H1 (cell line): Measurements from ENCODE around the gene LGALS9. TPM values are rescaled to one million over a fixed set of nuclear protein-coding genes. Genes with fewer than 3 reads are reported as not detected.

Experiments used
- CTCF ChIA-PET: fragments of 300-600 bp; sonication (Branson Sonifier 250); formaldehyde crosslinking; loops from one replicate; lab custom pipeline; 2021; ENCODE audit not compliant: partially characterized antibody; lab: Charles Lee
- POLR2A ChIA-PET: fragments of 300-600 bp; sonication (Branson Sonifier 250); formaldehyde crosslinking; loops from one replicate; lab custom pipeline; 2021; ENCODE audit warnings: inconsistent platforms; ENCODE audit not compliant: partially characterized antibody; lab: Charles Lee
- DNase-seq, 2 experiments: peaks; one replicate each; pipeline versions ENCODE4 v3.0.0 to v3.0.0-alpha.2; 2010 to 2022; ENCODE audit warnings: low spot score in 2 of 2, low read depth in 1 of 2, mixed read lengths in 1 of 2
- FAIRE-seq: peaks from 2 replicates; lab custom pipeline; 2011; peaks lifted over from hg19 to GRCh38; lab: Jason Lieb, UNC
- H2AFZ ChIP-seq: 2 replicates; pipeline ENCODE4 v1.8.1; 2012; ENCODE audit warnings: low read length, inconsistent platforms
- H2AK5ac ChIP-seq: 2 replicates; pipeline ENCODE4 v1.6.1; 2013; ENCODE audit warnings: low read depth, low read length
- H2BK120ac ChIP-seq: replicated peaks from 2 replicates; pipeline ENCODE3; 2013; ENCODE audit warnings: low read depth, low read length, inconsistent platforms
- H2BK12ac ChIP-seq: 2 replicates; pipeline ENCODE4 v1.6.1; 2013; ENCODE audit warnings: low read depth, low read length
- H2BK15ac ChIP-seq: 2 replicates; pipeline ENCODE4 v1.6.1; 2013; ENCODE audit warnings: low read length
- H2BK20ac ChIP-seq: 2 replicates; pipeline ENCODE4 v1.6.1; 2013; ENCODE audit warnings: low read length
- H2BK5ac ChIP-seq: 2 replicates; pipeline ENCODE4 v1.6.1; 2013; ENCODE audit warnings: low read depth, low read length
- H3K14ac ChIP-seq: 2 replicates; pipeline ENCODE4 v1.6.1; 2013; ENCODE audit warnings: inconsistent platforms; ENCODE audit not compliant: insufficient read length
- H3K18ac ChIP-seq: 2 replicates; pipeline ENCODE4 v1.6.1; 2013; ENCODE audit warnings: low read length; ENCODE audit errors: extremely low read depth
- H3K23ac ChIP-seq: 2 replicates; pipeline ENCODE4 v1.6.1; 2013; ENCODE audit warnings: inconsistent platforms; ENCODE audit not compliant: insufficient read length
- H3K23me2 ChIP-seq: 2 replicates; pipeline ENCODE4 v1.6.1; 2013; ENCODE audit warnings: low read depth, low read length
- H3K27ac ChIP-seq: 2 replicates; pipeline ENCODE4 v1.6.1; 2011; ENCODE audit warnings: low read depth, low read length, inconsistent platforms
- H3K27me3 ChIP-seq, 4 experiments: replicated peaks in 1 of 4; 1 replicate in 1 of 4; 2 replicates in 3 of 4; pipeline versions ENCODE4 v1.6.1 to v1.8.1; 2011 to 2013; ENCODE audit warnings: low read length in 3 of 4, mild to moderate bottlenecking in 3 of 4, inconsistent platforms in 2 of 4, mixed read lengths in 2 of 4, moderate library complexity in 1 of 4; ENCODE audit not compliant: control insufficient read depth in 3 of 4, insufficient read depth in 3 of 4; ENCODE audit errors: extremely low read depth in 1 of 4
- H3K36me3 ChIP-seq, 4 experiments: 2 replicates each; pipeline versions ENCODE4 v1.6.1 to v1.8.1; 2011 to 2013; ENCODE audit warnings: mild to moderate bottlenecking in 4 of 4, low read length in 3 of 4, moderate library complexity in 2 of 4, control low read depth in 1 of 4, inconsistent platforms in 1 of 4; ENCODE audit not compliant: insufficient read depth in 4 of 4, control insufficient read depth in 2 of 4
- H3K4ac ChIP-seq: replicated peaks from 2 replicates; pipeline ENCODE3; 2013; ENCODE audit warnings: low read length, low read depth, mixed read lengths, inconsistent platforms; ENCODE audit not compliant: insufficient read length
- H3K4me1 ChIP-seq, 4 experiments: replicated peaks in 1 of 4; 1 replicate in 1 of 4; 2 replicates in 3 of 4; pipeline versions ENCODE4 v1.6.1 to v1.8.1; 2011 to 2013; ENCODE audit warnings: low read length in 3 of 4, inconsistent platforms in 2 of 4, mixed read lengths in 1 of 4; ENCODE audit not compliant: insufficient read depth in 4 of 4, control insufficient read depth in 3 of 4
- H3K4me2 ChIP-seq, 2 experiments: 2 replicates each; pipeline versions ENCODE4 v1.6.1 to v1.8.1; 2011 to 2013; ENCODE audit warnings: low read depth in 2 of 2, low read length in 2 of 2, control low read depth in 1 of 2, inconsistent platforms in 1 of 2, mild to moderate bottlenecking in 1 of 2; ENCODE audit not compliant: insufficient read depth in 1 of 2
- H3K4me3 ChIP-seq, 4 experiments: fragments of 200-600, 300-600 bp in 1 of 4; sonication (generic), shearing (Covaris generic), sonication (Bioruptor Twin) in 1 of 4; 2 replicates each; pipeline versions ENCODE4 v1.5.1 to v1.8.1; 2011 to 2016; ENCODE audit warnings: low read length in 4 of 4, low read depth in 3 of 4, control low read depth in 2 of 4, inconsistent platforms in 2 of 4, mild to moderate bottlenecking in 2 of 4, mixed read lengths in 1 of 4, moderate library complexity in 1 of 4; ENCODE audit not compliant: insufficient read depth in 2 of 4; ENCODE audit errors: extremely low read depth in 1 of 4
- H3K56ac ChIP-seq: replicated peaks from 2 replicates; pipeline ENCODE3; 2013; ENCODE audit warnings: low read depth, mild to moderate bottlenecking, mixed read lengths, low read length, inconsistent platforms; ENCODE audit not compliant: insufficient read length
- H3K79me1 ChIP-seq: 2 replicates; pipeline ENCODE4 v1.6.1; 2013; ENCODE audit warnings: low read depth, low read length, control low read depth
- H3K79me2 ChIP-seq, 2 experiments: 2 replicates each; pipeline versions ENCODE4 v1.6.1 to v1.8.1; 2012 to 2013; ENCODE audit warnings: low read length in 2 of 2, mild to moderate bottlenecking in 2 of 2, inconsistent platforms in 1 of 2; ENCODE audit not compliant: insufficient read depth in 2 of 2, control insufficient read depth in 1 of 2
- H3K9ac ChIP-seq, 4 experiments: replicated peaks in 1 of 4; 1 replicate in 1 of 4; 2 replicates in 3 of 4; pipeline versions ENCODE4 v1.6.1 to v1.8.1; 2011 to 2013; ENCODE audit warnings: low read depth in 3 of 4, low read length in 3 of 4, control low read depth in 2 of 4, mild to moderate bottlenecking in 2 of 4, moderate library complexity in 2 of 4, inconsistent platforms in 1 of 4; ENCODE audit errors: extremely low read depth in 1 of 4
- H3K9me3 ChIP-seq, 2 experiments: 2 replicates each; pipeline versions ENCODE4 v1.6.1 to v1.8.1; 2012 to 2013; ENCODE audit warnings: mild to moderate bottlenecking in 2 of 2, moderate library complexity in 2 of 2, control low read depth in 1 of 2, inconsistent platforms in 1 of 2, low read depth in 1 of 2, low read length in 1 of 2, mixed read lengths in 1 of 2; ENCODE audit not compliant: insufficient read depth in 2 of 2
- H4K20me1 ChIP-seq, 2 experiments: replicated peaks in 1 of 2; 2 replicates each; pipeline versions ENCODE3 to v1.8.1; 2011 to 2013; ENCODE audit warnings: inconsistent platforms in 2 of 2, low read length in 2 of 2, mild to moderate bottlenecking in 1 of 2; ENCODE audit not compliant: insufficient read depth in 2 of 2, control insufficient read depth in 1 of 2
- H4K5ac ChIP-seq: 2 replicates; pipeline ENCODE4 v1.6.1; 2013; ENCODE audit warnings: low read length, low read depth, mixed read lengths, inconsistent platforms; ENCODE audit not compliant: insufficient read length
- H4K8ac ChIP-seq: 2 replicates; pipeline ENCODE4 v1.8.0; 2013; ENCODE audit warnings: mild to moderate bottlenecking, moderate library complexity, low read length, inconsistent platforms; ENCODE audit not compliant: insufficient read depth; ENCODE audit errors: extremely low read depth
- H4K91ac ChIP-seq: replicated peaks from 2 replicates; pipeline ENCODE3; 2013; ENCODE audit warnings: low read length, mixed read lengths, inconsistent platforms; ENCODE audit not compliant: insufficient read length
- GABPA ChIP-seq: IDR thresholded peaks from 2 replicates; pipeline ENCODE4 v1.6.1; 2011; ENCODE audit warnings: mild to moderate bottlenecking, low read length, moderate library complexity, borderline replicate concordance; ENCODE audit not compliant: insufficient read depth
- HDAC6 ChIP-seq: IDR thresholded peaks from one replicate; pipeline ENCODE4 v1.7.1; 2012; ENCODE audit warnings: low read depth, mild to moderate bottlenecking, inconsistent platforms, low read length, moderate library complexity
- KDM5A ChIP-seq: fragments of 200-600 bp; IDR thresholded peaks from 2 replicates; pipeline ENCODE4 v1.7.1; 2012; ENCODE audit warnings: mild to moderate bottlenecking, low read length, inconsistent platforms, mixed read lengths
- NANOG ChIP-seq: IDR thresholded peaks from 2 replicates; pipeline ENCODE4 v1.6.1; 2011; ENCODE audit warnings: low read length, low read depth, mild to moderate bottlenecking, inconsistent platforms; ENCODE audit not compliant: insufficient read depth, poor library complexity, severe bottlenecking
- RBBP5 ChIP-seq: IDR thresholded peaks from 2 replicates; pipeline ENCODE4 v1.7.1; 2012; ENCODE audit warnings: low read depth, mild to moderate bottlenecking, inconsistent platforms, low read length, moderate library complexity, borderline replicate concordance
- RNF2 ChIP-seq: fragments of 200-900, 300-1000 bp; sonication (generic); IDR thresholded peaks from 2 replicates; pipeline ENCODE4 v1.7.1; 2016; ENCODE audit warnings: borderline replicate concordance, low read depth, mild to moderate bottlenecking, antibody characterized with exemption, low read length; ENCODE audit not compliant: poor library complexity, severe bottlenecking; ENCODE audit errors: missing control alignments
- SIRT6 ChIP-seq: IDR thresholded peaks from one replicate; pipeline ENCODE4 v1.7.1; 2012; ENCODE audit warnings: low read length, inconsistent platforms
- TBP ChIP-seq: IDR thresholded peaks from 2 replicates; pipeline ENCODE4 v1.6.1; 2011; ENCODE audit warnings: low read depth, low read length, improper control_type of control experiment
- WGBS, 2 experiments: shearing (Covaris generic) in 1 of 2; methylation state at CpG; one replicate each; pipeline versions ENCODE4 v1.1.6 to v1.1.7; 2013 to 2015; ENCODE audit warnings: low lambda C conversion rate in 2 of 2, mixed read lengths in 2 of 2, inconsistent platforms in 1 of 2, low coverage in 1 of 2, missing lambda C conversion rate in 1 of 2; ENCODE audit not compliant: insufficient replicate concordance in 2 of 2, insufficient coverage in 1 of 2, insufficient read length in 1 of 2; ENCODE audit errors: extremely low coverage in 1 of 2, missing lambda C conversion rate in 1 of 2; 5-methylcytosine and 5-hydroxymethylcytosine counted together
- polyA plus RNA-seq, 7 experiments: library from polyadenylated mRNA; depleted of rRNA in 3 of 7; stranded (reverse) in 5 of 7; unstranded in 2 of 7; fragments of >200 nt in 5 of 7; fragments of 200-250 nt in 2 of 7; gene quantifications; 1 replicate in 5 of 7; 2 replicates in 1 of 7; 4 replicates in 1 of 7; pipeline versions ENCODE4 v1.2.1 to v1.2.3, GENCODE V29; 2011 to 2013; ENCODE audit warnings: missing spikeins in 2 of 7, mixed read lengths in 2 of 7
- total RNA-seq: library from RNA; stranded (reverse); fragmentation: NEBNext Ultra II Directional; extraction: Animal tissue kit (Norgen Biotek cat#: 25700); gene quantifications from 2 replicates; pipeline ENCODE4 v1.2.1, GENCODE V29; 2021
- TF ChIP-seq, protein P1 (sequence below): IDR thresholded peaks from 2 replicates; pipeline ENCODE4 v1.6.1; 2011; ENCODE audit warnings: low read depth, mild to moderate bottlenecking, low read length; ENCODE audit not compliant: insufficient read depth

LGALS9 gene
- total and polyA plus RNA-seq, 2 of the 8 experiments (the other 6 are each of a cell fraction or from before 2014, with no cell fraction given): 0.95 to 1.7 TPM

DNA sequence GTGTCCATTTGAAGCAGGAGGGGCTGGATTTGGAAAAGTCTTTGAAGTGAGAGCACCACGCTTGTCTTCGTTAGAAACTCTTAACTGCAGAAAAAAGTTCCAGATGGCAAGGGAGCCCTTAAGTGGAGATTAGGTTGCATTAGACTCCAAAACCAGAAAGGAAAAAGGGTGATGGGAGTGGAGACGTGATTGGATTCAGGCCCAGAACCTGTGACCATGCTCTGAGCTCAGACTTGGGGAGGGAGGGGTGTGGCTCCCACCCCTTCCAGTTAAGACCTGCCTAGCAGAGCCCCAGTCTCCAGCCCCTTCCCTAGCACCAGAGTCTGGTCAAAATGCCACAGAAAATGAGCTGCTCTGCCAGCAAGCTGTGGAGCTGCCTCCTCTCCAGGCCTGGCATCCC lies 6.4 kb upstream of the LGALS9 start:
- 97% methylated on average over 3 of the region's 3 CpGs; no CpG with 5 or more reads in 1 of the 2 experiments for WGBS, 2 experiments
- H3K79me2 ChIP-seq: no peaks in the 10 kb centered on the region
- DNase-seq: no peak
- H4K91ac ChIP-seq: no peak overlapping the region
- no peak overlapping the region for H2BK20ac ChIP-seq
- ChIA-PET POLR2A (no interaction called here), CTCF (interaction anchor here (0.9 to 7.0 kb wide), 5 partner anchors 12 to 923 kb away, joined by 3 to 52 read pairs (median 4); no protein-coding TSS in a partner anchor)
- H3K4me1 ChIP-seq: no peaks in the 10 kb centered on the region
- peaks cover 5 to 20% (median 7%) of the 10 kb centered on the region in 4 experiments; a peak in 5 of 8 replicates for H3K36me3 ChIP-seq
- H3K27ac ChIP-seq: no peak overlapping the region
- H2AK5ac ChIP-seq: no peak overlapping the region
- H2AFZ ChIP-seq: no peak overlapping the region
- TF ChIP-seq KDM5A (no peak), RBBP5 (no peak), HDAC6 (no peak), GABPA (no peak), TBP (no peak), NANOG (no peak), SIRT6 (no peak), RNF2 (no peak)
- TF ChIP-seq, protein P1, sequence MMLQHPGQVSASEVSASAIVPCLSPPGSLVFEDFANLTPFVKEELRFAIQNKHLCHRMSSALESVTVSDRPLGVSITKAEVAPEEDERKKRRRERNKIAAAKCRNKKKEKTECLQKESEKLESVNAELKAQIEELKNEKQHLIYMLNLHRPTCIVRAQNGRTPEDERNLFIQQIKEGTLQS: no peak
- no peaks in the 10 kb centered on the region for H3K79me1 ChIP-seq
- no peak overlapping the region for H2BK12ac ChIP-seq
- H2BK5ac ChIP-seq: no peak overlapping the region
- H3K4me2 ChIP-seq: no peak overlapping the region
- no peaks in the 10 kb centered on the region for H3K9me3 ChIP-seq
- H4K20me1 ChIP-seq: peaks cover 0 to 2% of the 10 kb centered on the region in 2 experiments
- H3K14ac ChIP-seq: no peak overlapping the region
- no peaks in the 10 kb centered on the region for H3K23me2 ChIP-seq
- no peak overlapping the region for H3K4ac ChIP-seq
- no peak overlapping the region for H3K18ac ChIP-seq
- H3K9ac ChIP-seq: no peak overlapping the region
- H3K4me3 ChIP-seq: no peak overlapping the region
- H3K56ac ChIP-seq: no peak overlapping the region
- H4K8ac ChIP-seq: no peak overlapping the region
- H3K27me3 ChIP-seq: no peaks in the 10 kb centered on the region
- no peak overlapping the region for H4K5ac ChIP-seq
- H3K23ac ChIP-seq: no peak overlapping the region
- no peak for FAIRE-seq
- H2BK15ac ChIP-seq: no peak overlapping the region
- H2BK120ac ChIP-seq: no peak overlapping the region
